ENCODE data around the gene FOSB.
"Not testable (repeated sequence)": the region's sequence is repeated elsewhere in the genome, so short reads cannot be mapped to it uniquely, and the experiment has no call there.

Gene FOSB

GRCh38 chr19:45506989-45507871 is 39.4 kb downstream of the FOSB start, which contains the start of gene VASP:
VASP (plus strand) TSS chr19:45507479; CDS start chr19:45507772, 293 bp downstream.
- peak; percentile 92 for DNase-seq

- no peak for DNase-seq
These were observed 40.1 kb downstream of the FOSB start for GRCh38 chr19:45507872-45508416.

GRCh38 chr19:45508417-45508860 is 40.6 kb downstream of the FOSB start:
- DNase-seq: peak; percentile 45

GRCh38 chr19:45508861-45509691 is 41.3 kb downstream of the FOSB start:
- peak; percentile 63 for DNase-seq

- no peak for DNase-seq
These were observed 41.9 kb downstream of the FOSB start for GRCh38 chr19:45509692-45510015.

GRCh38 chr19:45510352-45510751 is 42.6 kb downstream of the FOSB start:
- not testable (repeated sequence) for DNase-seq

GRCh38 chr19:45511074-45511473 is 43.3 kb downstream of the FOSB start:
- no peak for DNase-seq

- no peak for DNase-seq
These were observed 45.2 kb downstream of the FOSB start for GRCh38 chr19:45512881-45513483.

GRCh38 chr19:45514376-45515051 is 46.7 kb downstream of the FOSB start:
- no peak for DNase-seq

- DNase-seq: peak; percentile 75
These were observed 47.4 kb downstream of the FOSB start for GRCh38 chr19:45515081-45515624.

GRCh38 chr19:45515807-45516401 is 48.1 kb downstream of the FOSB start:
- DNase-seq: no peak

GRCh38 chr19:45517238-45517637 is 49.4 kb downstream of the FOSB start:
- DNase-seq: no peak

- DNase-seq: no peak
These were observed 50.1 kb downstream of the FOSB start for GRCh38 chr19:45517641-45518468.

- no peak for DNase-seq
These were observed 50.7 kb downstream of the FOSB start for GRCh38 chr19:45518469-45518826.

- no peak for DNase-seq
These were observed 54.5 kb downstream of the FOSB start for GRCh38 chr19:45522010-45522941.

GRCh38 chr19:45523642-45524256 is 56.0 kb downstream of the FOSB start:
- peak; percentile 88 for DNase-seq

GRCh38 chr19:45524575-45525129 is 56.9 kb downstream of the FOSB start:
- no peak for DNase-seq
